Astrocyte (in vitro differentiated cells and primary cell): ENCODE data around the gene TRAF1. TPM values are rescaled to one million over a fixed set of nuclear protein-coding genes. Genes with fewer than 3 reads are reported as not detected.

Source experiments
- DNase-seq: peaks from one replicate; pipeline ENCODE4 v3.0.0-alpha.2; 2010; ENCODE audit warnings: low read depth
- FAIRE-seq: peaks from 2 replicates; lab custom pipeline; 2011; peaks lifted over from hg19 to GRCh38; lab: Jason Lieb, UNC
- H2AFZ ChIP-seq: 2 replicates; pipeline ENCODE4 v1.6.0; 2012; ENCODE audit warnings: low read depth, low read length, inconsistent platforms
- H3K27ac ChIP-seq: 2 replicates; pipeline ENCODE4 v1.5.1; 2011; ENCODE audit warnings: low read depth, low read length, inconsistent platforms
- H3K27me3 ChIP-seq: 2 replicates; pipeline ENCODE4 v1.6.0; 2011; ENCODE audit warnings: low read length, inconsistent platforms; ENCODE audit not compliant: insufficient read depth
- H3K36me3 ChIP-seq: 2 replicates; pipeline ENCODE4 v1.5.1; 2011; ENCODE audit warnings: low read length, inconsistent platforms; ENCODE audit not compliant: insufficient read depth
- H3K4me1 ChIP-seq: 2 replicates; pipeline ENCODE4 v1.5.1; 2011; ENCODE audit warnings: low read length, inconsistent platforms; ENCODE audit not compliant: insufficient read depth
- H3K4me2 ChIP-seq: 2 replicates; pipeline ENCODE4 v1.6.0; 2012; ENCODE audit warnings: low read length, inconsistent platforms
- H3K4me3 ChIP-seq: 2 replicates; pipeline ENCODE4 v1.5.1; 2011; ENCODE audit warnings: low read depth, mild to moderate bottlenecking, low read length, inconsistent platforms; ENCODE audit not compliant: insufficient read depth
- H3K79me2 ChIP-seq: 2 replicates; pipeline ENCODE4 v1.6.0; 2012; ENCODE audit warnings: mild to moderate bottlenecking, low read length, inconsistent platforms; ENCODE audit not compliant: insufficient read depth
- H3K9ac ChIP-seq: 2 replicates; pipeline ENCODE4 v1.6.0; 2012; ENCODE audit warnings: mild to moderate bottlenecking, low read length, inconsistent platforms
- H3K9me3 ChIP-seq: 2 replicates; pipeline ENCODE4 v1.5.1; 2012; ENCODE audit warnings: low read depth, mild to moderate bottlenecking, low read length, inconsistent platforms; ENCODE audit not compliant: insufficient read depth
- H4K20me1 ChIP-seq: 2 replicates; pipeline ENCODE4 v1.6.0; 2012; ENCODE audit warnings: low read length, inconsistent platforms; ENCODE audit not compliant: insufficient read depth
- H3K27ac Mint-ChIP-seq: one replicate; pipeline ENCODE4 v1.8.0; 2021; ENCODE audit warnings: mild to moderate bottlenecking, mixed read lengths; ENCODE audit not compliant: unreplicated experiment
- H3K27me3 Mint-ChIP-seq: one replicate; pipeline ENCODE4 v1.8.0; 2021; ENCODE audit warnings: low read depth, mixed read lengths; ENCODE audit not compliant: unreplicated experiment
- H3K36me3 Mint-ChIP-seq: one replicate; pipeline ENCODE4 v1.8.0; 2021; ENCODE audit warnings: low read depth, mixed read lengths; ENCODE audit not compliant: unreplicated experiment
- H3K4me1 Mint-ChIP-seq: one replicate; pipeline ENCODE4 v1.8.0; 2021; ENCODE audit warnings: low read depth, mixed read lengths; ENCODE audit not compliant: unreplicated experiment
- H3K4me3 Mint-ChIP-seq: one replicate; pipeline ENCODE4 v1.8.0; 2021; ENCODE audit warnings: mild to moderate bottlenecking, moderate library complexity, mixed read lengths; ENCODE audit not compliant: unreplicated experiment
- H3K9me3 Mint-ChIP-seq: one replicate; pipeline ENCODE4 v1.8.0; 2021; ENCODE audit warnings: mild to moderate bottlenecking, mixed read lengths; ENCODE audit not compliant: unreplicated experiment
- EZH2 ChIP-seq: IDR thresholded peaks from 2 replicates; pipeline ENCODE4 v1.6.1; 2012; ENCODE audit warnings: mild to moderate bottlenecking, low read length, inconsistent platforms; ENCODE audit not compliant: insufficient read depth
- total RNA-seq: library from RNA; stranded (reverse); gene quantifications from 2 replicates; pipeline ENCODE4 v1.2.1, GENCODE V29; 2021
- TF ChIP-seq, protein P1 (sequence below): IDR thresholded peaks from 2 replicates; pipeline ENCODE4 v1.5.1; 2011; ENCODE audit warnings: low read depth, mild to moderate bottlenecking, inconsistent platforms, low read length, moderate library complexity; ENCODE audit not compliant: insufficient read depth

TRAF1 gene
- total RNA-seq, 1 donor from 2014 or later = 4.2 TPM

DNA sequence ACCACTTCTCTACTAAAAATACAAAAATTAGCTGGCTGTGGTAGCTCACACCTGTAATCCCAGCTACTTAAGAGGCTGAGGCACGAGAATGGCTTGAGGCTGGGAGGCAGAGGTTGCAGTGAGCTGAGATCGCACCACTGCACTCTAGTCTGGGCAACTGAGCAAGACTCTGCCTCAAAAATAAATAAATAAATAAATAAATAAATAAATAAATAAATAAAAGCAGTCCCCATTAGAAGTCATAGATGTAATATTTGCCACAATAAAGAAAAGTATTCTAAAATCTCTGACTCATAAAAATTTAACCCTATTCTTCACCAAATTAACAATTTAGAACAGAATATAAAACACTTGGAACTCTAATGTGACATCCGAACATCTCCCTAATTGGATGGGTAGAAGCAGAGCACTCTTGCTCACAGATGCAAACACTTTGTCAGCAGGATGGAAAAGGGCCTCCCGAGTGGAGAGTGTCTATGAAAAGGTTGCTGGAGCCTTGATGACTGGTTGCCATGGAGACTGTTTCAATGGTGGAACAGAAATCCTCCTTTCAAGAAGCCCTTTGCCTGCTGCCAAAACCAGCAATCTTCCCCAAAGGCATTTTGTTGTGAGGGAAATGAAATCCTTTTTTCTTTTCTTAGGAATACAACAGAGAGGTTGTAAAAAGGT lies 38.9 kb upstream of the TRAF1 start:
- H3K79me2 ChIP-seq = no peaks in the 10 kb centered on the region
- no peak for FAIRE-seq
- no peaks in the 10 kb centered on the region for H3K4me1 Mint-ChIP-seq

DNA sequence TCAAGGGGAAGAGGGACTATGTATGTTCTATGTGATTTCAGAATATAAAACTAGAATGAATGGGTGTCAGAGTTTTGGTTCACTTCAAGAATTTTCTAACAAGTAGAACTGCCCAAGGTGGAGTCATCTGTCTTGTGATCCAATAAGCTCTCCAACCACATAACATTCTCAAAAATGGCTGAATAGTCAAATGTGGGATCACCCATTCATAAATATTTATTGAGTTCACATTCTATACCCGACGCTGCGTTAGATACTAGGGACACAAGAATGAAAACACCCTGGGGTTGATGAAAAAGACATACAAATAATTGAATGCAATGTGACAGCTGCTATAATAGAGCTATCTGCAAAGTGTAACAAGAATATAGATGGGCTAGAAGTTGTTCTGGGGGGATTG lies 35.3 kb upstream of the TRAF1 start:
- Histone ChIP-seq H3K27ac (no peak overlapping the region), H3K36me3 (no peaks in the 10 kb centered on the region), H3K79me2 (no peaks in the 10 kb centered on the region), H3K4me2 (no peak overlapping the region), H3K9me3 (no peaks in the 10 kb centered on the region), H3K4me3 (no peak overlapping the region), H3K4me1 (no peaks in the 10 kb centered on the region), H3K9ac (no peak overlapping the region), H4K20me1 (no peaks in the 10 kb centered on the region), H2AFZ (no peak overlapping the region), H3K27me3 (peaks cover 4% of the 10 kb centered on the region)
- DNase-seq (no peak), FAIRE-seq (no peak)
- Mint-ChIP-seq H3K4me1 (no peaks in the 10 kb centered on the region), H3K4me3 (no peak overlapping the region), H3K36me3 (no peaks in the 10 kb centered on the region), H3K9me3 (peaks cover 2% of the 10 kb centered on the region), H3K27me3 (peaks cover 2% of the 10 kb centered on the region), H3K27ac (no peak overlapping the region)
- TF ChIP-seq EZH2 = no peak
- TF ChIP-seq, protein P1, sequence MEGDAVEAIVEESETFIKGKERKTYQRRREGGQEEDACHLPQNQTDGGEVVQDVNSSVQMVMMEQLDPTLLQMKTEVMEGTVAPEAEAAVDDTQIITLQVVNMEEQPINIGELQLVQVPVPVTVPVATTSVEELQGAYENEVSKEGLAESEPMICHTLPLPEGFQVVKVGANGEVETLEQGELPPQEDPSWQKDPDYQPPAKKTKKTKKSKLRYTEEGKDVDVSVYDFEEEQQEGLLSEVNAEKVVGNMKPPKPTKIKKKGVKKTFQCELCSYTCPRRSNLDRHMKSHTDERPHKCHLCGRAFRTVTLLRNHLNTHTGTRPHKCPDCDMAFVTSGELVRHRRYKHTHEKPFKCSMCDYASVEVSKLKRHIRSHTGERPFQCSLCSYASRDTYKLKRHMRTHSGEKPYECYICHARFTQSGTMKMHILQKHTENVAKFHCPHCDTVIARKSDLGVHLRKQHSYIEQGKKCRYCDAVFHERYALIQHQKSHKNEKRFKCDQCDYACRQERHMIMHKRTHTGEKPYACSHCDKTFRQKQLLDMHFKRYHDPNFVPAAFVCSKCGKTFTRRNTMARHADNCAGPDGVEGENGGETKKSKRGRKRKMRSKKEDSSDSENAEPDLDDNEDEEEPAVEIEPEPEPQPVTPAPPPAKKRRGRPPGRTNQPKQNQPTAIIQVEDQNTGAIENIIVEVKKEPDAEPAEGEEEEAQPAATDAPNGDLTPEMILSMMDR = no peak

More for the DNA sequence above, 38.9 kb upstream of the TRAF1 start:
- Mint-ChIP-seq H3K9me3 (peaks cover 2% of the 10 kb centered on the region), H3K27ac (no peak overlapping the region), H3K4me3 (no peak overlapping the region), H3K36me3 (no peaks in the 10 kb centered on the region), H3K27me3 (no peaks in the 10 kb centered on the region)
- TF ChIP-seq, protein P1 = no peak
- TF ChIP-seq EZH2 = no peak
- H2AFZ ChIP-seq = no peak overlapping the region
- H3K4me3 ChIP-seq = no peak overlapping the region
- peaks cover 4% of the 10 kb centered on the region for H3K27me3 ChIP-seq
- H3K9ac ChIP-seq = no peak overlapping the region
- H3K4me2 ChIP-seq = no peak overlapping the region
- DNase-seq = no peak
- H3K4me1 ChIP-seq = no peaks in the 10 kb centered on the region
- no peaks in the 10 kb centered on the region for H3K9me3 ChIP-seq
- H3K27ac ChIP-seq = no peak overlapping the region
- no peaks in the 10 kb centered on the region for H4K20me1 ChIP-seq
- no peaks in the 10 kb centered on the region for H3K36me3 ChIP-seq

- Histone ChIP-seq H3K27ac (no peak overlapping the region), H3K4me2 (no peak overlapping the region), H2AFZ (no peak overlapping the region), H3K36me3 (no peaks in the 10 kb centered on the region), H3K9ac (no peak overlapping the region), H3K79me2 (no peaks in the 10 kb centered on the region), H3K4me1 (no peaks in the 10 kb centered on the region), H4K20me1 (no peaks in the 10 kb centered on the region), H3K27me3 (no peaks in the 10 kb centered on the region), H3K9me3 (no peaks in the 10 kb centered on the region), H3K4me3 (no peak overlapping the region)
- H3K27me3 Mint-ChIP-seq = peaks cover 2% of the 10 kb centered on the region
- DNase-seq (no peak), FAIRE-seq (no peak)
- no peaks in the 10 kb centered on the region for H3K9me3 Mint-ChIP-seq
- no peak overlapping the region for H3K27ac Mint-ChIP-seq
- no peaks in the 10 kb centered on the region for H3K4me1 Mint-ChIP-seq
- no peaks in the 10 kb centered on the region for H3K36me3 Mint-ChIP-seq
- H3K4me3 Mint-ChIP-seq = no peak overlapping the region
- TF ChIP-seq, protein P1 = no peak
- TF ChIP-seq EZH2 = no peak
These were observed 33.4 kb upstream of the TRAF1 start for GRCh38 chr9:120960001-120960400.
